HG03442 (cell line): ENCODE data around the gene CCDC170.
"Not testable (repeated sequence)": the region's sequence is repeated elsewhere in the genome, so short reads cannot be mapped to it uniquely, and the experiment has no call there.

Experiments
- ATAC-seq: cut with Tn5 transposase; IDR thresholded peaks from one replicate; pipeline ENCODE4 v1.9.1; 2021; ENCODE audit warnings: mild to moderate bottlenecking, moderate library complexity; ENCODE audit not compliant: unreplicated experiment

The CCDC170 gene, protein sequence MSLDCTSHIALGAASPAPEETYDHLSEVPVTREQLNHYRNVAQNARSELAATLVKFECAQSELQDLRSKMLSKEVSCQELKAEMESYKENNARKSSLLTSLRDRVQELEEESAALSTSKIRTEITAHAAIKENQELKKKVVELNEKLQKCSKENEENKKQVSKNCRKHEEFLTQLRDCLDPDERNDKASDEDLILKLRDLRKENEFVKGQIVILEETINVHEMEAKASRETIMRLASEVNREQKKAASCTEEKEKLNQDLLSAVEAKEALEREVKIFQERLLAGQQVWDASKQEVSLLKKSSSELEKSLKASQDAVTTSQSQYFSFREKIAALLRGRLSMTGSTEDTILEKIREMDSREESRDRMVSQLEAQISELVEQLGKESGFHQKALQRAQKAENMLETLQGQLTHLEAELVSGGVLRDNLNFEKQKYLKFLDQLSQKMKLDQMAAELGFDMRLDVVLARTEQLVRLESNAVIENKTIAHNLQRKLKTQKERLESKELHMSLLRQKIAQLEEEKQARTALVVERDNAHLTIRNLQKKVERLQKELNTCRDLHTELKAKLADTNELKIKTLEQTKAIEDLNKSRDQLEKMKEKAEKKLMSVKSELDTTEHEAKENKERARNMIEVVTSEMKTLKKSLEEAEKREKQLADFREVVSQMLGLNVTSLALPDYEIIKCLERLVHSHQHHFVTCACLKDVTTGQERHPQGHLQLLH

DNA sequence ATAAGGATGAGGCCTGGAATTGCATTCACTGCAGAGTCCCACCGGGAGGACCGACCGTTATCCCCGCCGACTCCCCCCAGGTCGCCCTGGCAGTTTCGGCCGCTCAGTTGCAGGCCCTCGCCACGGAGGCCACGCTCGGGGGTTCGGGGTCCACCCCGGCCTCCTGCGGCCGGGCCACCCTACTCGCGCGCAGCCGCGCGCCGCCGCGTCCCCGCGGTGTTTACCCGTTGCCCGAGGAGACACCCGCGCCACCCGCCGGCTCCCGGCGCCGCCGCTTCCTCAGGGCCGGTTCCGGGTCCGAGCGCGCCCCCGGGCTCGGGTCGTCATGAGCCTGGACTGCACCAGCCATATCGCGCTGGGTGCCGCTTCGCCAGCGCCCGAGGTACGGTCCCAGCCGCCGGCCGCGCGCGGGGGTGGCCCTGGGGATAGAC, at the start of gene CCDC170:
Gene CCDC170, plus strand, starts transcription at position 214 of the 431 bp plus-strand sequence. Its CDS starts 112 bp downstream, at position 326.
- no peak for ATAC-seq

DNA sequence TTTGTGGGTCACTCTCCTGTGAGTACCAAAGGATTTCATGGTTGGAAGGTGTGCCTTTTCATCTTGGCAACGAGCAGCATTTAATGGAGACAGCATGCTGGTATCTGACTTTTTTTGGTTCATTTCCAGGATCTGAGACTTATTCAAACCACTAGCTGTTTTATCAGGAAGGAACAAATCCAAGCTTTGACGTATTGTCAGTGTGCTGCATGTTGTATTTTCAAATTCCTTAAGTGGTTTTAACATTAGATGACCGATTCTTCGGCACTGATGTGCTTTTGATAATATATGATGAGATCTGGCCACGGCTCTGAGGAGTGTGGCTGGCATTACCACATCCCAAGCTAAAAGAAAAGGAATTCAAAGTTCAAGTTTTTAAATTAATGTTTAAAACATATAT, 48.3 kb upstream of the CCDC170 start:
- no peak for ATAC-seq

DNA sequence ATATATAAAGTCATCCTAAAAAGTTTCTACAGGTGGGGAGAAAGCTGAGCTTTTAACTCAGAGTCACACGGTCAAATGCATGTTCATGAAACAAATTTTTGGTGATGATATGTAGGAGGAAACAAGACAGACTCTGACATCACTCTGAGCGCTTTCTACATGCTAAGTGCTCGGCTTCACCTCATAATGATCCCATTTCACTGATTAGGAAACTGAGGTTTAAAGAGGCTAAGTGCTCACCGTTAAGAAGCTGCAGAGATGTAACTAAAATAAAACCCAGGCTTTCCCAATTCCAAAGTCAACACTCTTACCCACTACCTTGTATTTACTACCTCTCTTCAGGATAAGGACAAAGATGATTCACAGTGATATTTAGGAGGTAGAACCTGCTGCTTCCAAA, 46.6 kb upstream of the CCDC170 start:
- no peak for ATAC-seq

DNA sequence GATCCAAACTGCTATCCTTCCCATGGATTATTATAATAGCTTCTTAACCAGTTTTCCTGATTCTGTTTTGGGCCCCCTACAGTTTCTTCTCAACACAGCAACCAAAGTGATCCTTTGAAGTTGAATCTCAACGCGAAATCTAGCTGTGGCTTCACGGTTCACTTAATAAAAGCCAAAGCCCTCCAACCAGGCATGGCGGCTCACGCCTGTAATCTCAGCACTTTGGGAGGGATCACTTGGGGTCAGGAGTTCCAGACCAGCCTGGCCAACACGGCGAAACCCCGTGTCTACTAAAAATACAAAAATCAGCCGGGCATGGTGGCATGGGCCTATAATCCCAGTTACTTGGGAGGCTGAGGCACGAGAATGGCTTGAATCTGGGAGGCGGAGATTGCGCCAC, 45.2 kb upstream of the CCDC170 start:
- ATAC-seq, result no peak

DNA sequence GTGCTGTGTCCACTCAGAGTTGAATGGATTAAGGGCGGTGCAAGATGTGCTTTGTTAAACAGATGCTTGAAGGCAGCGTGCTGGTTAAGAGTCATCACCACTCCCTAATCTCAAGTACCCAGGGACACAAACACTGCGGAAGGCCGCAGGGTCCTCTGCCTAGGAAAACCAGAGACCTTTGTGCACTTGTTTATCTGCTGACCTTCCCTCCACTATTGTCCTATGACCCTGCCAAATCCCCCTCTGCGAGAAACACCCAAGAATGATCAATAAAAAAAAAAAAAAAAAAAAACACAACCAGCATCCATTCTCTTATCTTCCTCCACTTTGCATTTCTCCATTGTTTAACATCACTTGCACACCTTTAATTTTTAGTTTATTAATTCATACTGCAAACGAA, 42.9 kb upstream of the CCDC170 start:
- ATAC-seq, result not testable (repeated sequence)

DNA sequence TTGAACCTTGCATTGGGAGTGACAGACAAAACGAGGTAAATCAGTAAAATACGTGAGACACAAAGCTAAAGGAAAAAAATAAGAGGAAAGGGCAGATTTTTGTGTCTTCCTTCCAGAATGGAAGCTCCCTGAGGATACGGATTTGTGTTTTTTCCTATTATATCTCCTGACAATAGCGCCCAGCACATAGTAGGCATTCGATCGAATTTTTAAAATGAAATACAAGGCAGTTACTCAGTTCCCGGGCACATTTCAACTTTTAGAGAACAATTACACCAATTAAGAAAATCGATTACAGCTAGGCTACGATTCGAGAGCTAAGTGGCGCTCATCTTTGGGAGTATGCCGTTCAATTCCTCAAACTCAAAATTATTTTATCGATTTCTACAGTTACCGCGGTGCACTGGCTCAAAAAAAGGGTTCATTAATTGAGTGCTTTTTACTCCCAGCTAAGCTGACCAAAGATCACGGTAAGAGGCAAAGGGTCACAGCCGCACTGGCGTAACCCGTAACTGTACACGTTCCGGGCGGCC, 42.3 kb upstream of the CCDC170 start:
- ATAC-seq, result no peak

DNA sequence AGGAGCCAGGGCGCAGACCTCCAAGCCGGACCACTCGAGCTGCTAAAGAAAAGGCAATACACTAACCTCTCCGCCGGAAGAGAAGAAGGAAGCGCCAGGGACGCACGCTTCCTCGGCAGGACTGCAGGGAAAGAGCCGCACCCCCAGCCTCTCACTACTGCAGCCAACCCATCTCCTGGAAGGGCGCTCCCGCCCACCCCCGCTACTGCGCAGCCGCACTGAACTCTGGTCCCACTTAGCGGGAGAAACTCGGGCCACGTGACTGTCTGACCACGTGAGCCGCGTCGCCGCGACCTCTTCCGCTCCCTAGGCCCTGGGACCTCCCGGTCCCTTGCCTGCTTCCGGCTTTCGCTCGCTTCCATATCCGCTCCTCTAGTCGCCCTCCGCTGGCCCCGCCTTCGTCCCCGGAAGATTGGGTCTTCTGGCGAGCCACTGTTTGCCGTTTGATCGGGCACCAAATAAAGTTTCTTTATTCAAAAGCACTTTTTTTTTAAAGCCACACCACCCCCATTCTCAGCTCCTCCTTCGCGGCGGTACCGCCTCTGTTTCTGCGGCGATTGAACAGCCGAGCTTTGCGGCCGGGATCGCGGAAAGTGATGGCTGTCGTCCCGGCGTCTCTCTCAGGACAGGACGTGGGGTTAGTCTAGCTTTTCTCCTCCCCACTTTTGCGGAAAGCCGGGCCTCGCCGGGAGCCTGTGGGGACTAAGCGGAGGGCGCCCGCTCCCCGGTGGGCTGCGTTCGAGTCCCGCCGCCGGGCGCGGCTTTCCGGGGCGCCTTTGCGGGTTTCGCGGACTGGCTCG, 41.7 kb upstream of the CCDC170 start, which contains the start of gene RMND1:
Gene RMND1, minus strand, starts transcription at position 177 of the 800 bp plus-strand sequence. CDS start 6,315 bp downstream, outside the sequence.
- ATAC-seq, result peak; percentile 97

DNA sequence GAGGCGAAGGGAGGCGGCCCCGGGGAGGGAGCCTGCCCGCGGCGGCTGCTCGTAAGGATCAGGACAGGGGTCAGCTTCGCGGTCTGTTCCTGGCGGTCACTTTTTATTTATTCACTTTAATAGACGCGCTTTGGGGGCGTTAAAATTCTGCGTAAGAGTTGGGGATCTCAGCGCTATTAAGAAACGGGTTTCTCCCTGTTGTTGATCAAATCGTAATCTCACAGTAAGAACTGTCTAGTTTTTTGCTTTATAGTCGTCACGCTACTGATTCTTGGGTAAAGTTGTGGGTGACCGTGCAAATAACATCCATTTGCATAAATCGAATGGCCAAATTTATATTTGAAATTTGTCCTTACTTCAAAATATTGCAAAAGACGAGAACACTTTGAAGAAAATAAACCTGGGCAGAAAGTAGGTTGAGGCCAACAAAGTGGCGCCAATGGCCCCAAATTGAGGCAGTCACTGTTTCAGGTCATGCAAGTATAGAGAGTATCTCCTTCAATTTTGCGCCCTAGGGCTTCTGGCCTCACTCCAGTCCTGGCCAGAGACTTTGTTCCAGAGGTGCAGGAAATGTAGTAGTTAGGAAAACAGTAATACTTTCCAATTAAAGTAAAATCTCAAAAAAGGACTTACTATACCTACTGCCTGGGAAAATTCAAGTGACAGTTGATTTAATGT, 40.9 kb upstream of the CCDC170 start:
- ATAC-seq, result no peak

DNA sequence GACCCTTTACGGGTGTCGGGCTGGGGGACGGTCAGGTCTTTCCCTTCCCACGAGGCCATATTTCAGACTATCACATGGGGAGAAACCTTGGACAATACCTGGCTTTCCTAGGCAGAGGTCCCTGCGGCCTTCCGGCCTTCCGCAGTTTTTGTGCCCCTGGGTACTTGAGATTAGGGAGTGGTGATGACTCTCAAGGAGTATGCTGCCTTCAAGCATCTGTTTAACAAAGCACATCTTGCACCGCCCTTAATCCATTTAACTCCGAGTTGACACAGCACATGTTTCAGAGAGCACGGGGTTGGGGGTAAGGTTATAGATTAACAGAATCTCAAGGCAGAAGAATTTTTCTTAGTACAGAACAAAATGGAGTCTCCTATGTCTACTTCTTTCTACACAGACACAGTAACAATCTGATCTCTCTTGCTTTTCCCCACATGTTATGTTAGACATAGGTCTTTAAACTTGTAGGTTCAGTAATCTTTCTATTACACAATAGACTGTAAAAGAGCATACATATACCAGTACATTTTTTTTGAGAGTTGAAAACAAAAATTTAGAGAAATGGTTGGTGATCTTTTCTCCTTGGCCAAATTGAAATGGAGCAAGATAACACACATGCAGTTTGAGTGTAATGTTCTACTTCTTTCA, 37.9 kb upstream of the CCDC170 start:
- ATAC-seq, result not testable (repeated sequence)

DNA sequence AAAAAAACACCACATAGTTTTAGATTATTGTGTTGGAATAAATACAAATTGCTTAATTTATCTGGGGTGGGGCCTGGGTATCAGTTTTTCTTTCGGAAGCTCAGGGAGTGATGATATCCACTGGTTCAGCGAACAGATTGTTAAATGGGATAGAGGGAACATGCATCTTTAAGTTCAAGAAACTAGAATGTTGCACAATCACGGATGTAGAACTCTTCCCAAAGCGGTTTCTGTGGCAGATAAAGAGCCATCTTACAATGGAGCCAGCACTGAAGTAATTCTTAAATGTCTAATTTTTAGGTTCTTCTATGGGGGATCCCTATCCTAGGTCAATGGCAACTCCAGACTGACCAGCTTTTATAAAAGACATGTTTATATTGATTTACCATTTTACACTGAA, 32.1 kb upstream of the CCDC170 start:
- ATAC-seq, result no peak

DNA sequence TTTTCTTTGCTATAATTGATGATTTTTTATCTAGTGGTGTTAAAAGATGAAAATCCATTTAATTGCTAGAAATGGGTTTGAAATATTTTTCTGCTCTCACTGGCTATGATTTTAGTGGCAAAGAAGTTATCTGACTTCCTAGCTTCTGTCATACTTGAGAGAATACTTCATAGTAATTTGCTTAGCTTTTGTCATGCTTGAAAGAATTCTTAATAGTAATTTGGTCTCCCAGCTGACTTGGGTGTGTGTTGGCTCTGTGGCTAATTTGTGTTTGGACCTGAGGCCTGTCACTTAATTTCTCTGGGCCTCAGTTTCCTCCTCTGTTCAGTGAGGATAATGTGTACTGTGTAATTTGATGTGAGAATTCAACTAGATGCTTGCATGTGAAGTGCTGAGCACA, 29.1 kb upstream of the CCDC170 start:
- ATAC-seq, result no peak

DNA sequence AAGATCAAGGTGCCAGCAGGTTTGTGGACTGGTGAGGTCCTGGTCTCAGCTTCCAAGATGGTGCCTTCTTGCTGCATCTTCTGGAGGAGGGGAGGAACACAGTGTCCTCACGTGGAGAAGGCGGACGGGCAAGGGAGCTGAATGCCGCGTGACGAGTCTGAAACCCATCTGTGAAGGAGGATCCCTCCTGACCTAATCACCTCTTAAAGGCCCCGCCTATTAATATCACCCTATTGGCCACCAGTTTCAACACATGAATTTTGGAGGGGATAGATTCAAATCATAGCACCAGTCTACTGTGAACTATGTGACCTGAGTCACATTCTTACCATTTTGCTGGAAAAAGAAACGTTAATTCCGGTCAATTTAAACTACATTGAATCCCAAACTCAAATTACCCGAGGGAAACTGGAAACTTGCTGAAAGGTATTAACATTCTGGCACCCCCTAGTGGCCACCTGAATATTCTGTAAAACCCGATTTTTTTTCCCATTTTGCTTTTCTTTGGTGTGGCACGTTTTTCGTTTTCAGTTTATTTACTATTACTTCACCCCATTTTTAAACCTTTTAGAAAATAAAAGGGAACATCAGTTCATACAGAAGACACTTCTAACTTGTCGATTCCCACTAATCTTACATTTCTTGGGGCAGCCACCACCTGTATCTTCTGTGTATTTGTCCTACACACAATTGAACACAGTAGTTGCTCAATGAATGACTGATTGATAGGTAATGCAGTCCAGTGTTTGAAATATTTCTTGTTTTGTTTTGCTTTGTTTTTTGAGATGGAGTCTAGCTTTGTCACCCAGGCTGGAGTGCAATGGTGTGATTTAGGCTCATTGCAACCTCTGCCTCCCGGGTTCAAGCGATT, 17.9 kb upstream of the CCDC170 start:
- peak; percentile 82 for ATAC-seq

DNA sequence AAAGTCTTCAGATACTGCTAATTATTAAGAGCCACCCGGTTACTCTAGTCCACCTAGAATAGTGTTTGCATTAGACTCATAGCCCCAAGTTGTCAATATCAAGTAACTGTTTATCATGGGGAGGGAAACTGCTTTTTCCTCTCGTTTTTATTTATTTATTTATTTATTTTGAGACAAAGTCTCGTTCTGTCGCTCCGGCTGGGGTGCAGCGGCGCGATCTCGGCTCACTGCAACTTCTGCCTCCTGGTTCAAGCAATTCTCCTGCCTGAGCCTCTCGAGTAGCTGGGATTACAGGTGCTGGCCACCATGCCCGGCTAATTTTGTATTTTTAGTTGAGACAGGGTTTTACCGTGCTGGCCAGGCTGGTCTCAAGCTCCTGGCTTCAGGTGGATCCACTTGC, 16.1 kb upstream of the CCDC170 start:
- ATAC-seq, result no peak

DNA sequence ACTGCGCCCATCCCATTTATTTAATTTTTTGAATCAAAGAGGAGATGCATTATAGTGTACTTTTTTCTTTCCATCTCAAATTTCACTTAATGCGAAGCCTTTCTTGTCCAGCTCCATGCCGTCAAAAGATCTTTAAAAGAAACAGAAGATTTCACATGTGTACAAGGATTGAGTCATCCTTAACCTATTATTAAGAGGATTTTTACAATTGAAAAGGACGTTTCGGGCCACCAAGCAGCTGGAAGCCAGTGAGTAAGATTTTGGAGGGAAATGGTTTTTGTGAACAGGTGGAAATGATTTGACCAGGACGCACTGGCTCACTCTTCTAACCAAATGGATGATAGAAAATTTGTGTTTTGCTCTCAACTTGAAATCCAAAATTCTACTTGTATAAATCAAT, 15.1 kb upstream of the CCDC170 start:
- no peak for ATAC-seq

DNA sequence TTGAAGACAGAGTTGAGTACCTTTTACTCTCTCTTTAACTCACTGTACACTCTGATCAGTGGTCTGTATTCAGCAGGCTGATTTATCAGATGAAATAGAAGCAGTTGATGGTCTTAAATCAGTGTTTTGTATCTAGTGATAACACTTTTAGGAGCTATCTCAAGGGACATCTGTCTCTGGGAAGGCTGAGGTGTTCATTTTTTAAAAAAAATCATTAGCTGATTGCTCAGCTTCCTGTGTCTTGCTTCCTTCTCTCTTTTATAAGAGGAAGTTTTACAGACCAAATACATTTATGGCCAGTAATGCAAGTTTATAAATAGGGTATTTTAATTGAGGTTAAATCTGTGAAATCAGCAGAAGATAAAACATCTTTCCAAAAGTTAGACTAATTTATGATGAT, 12.0 kb upstream of the CCDC170 start:
- ATAC-seq, result no peak

DNA sequence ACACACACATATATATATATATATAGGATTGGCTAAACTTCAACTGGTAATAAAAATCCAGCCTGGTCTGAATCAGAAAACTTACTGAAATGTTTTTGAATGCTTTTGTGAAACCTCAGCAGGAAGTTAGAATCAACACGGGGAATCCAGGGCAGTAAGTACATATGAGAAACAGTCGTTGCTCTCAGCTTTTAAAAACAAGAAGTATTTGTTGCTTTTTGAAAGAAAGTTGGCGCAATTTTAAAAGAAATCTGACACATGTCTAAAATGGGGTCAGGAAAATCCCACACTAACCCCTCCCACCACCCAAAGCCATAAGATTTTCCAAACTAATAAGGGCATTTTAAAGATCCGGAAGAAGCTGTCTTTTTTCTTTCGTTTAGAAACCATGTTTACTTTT, 11.5 kb upstream of the CCDC170 start:
- no peak for ATAC-seq

DNA sequence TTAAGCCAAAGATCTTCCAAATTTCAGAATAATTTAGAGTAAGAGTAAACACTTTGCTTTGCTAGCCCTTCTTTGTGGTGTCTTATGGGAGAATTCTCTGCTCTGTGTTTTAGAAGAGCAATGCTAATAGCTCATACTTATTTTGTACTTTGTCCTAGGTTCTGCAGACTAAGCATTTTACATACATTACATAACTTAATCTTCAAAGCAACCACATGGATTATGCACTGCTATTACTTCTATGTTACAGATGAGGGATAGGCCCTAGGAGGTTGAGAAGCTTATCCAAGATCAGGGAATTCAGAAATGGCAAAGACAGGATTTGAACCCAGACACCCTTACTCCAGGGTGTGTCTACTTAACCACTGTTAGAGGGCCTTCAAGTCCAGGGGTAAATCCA, 9.8 kb upstream of the CCDC170 start:
- ATAC-seq, result no peak

DNA sequence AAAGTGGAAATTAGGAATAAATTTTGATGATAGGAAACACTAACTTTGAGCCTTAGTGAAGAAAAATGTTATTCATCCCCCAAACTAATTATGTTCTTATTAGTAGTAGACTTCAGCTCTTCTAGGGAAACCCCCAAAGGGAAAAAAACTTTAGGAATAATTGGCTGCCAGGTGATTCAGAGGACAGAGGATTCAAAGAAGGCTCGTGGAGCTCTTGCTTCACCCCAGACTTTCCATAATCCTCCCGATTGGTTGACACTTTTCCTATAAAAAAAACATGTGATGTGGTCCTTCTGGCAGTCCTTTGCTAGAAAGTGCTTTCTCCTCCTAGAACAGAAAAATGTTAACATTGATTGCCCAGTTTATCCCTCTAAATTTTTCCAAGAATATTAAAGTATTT, 5.6 kb upstream of the CCDC170 start:
- ATAC-seq, result no peak

DNA sequence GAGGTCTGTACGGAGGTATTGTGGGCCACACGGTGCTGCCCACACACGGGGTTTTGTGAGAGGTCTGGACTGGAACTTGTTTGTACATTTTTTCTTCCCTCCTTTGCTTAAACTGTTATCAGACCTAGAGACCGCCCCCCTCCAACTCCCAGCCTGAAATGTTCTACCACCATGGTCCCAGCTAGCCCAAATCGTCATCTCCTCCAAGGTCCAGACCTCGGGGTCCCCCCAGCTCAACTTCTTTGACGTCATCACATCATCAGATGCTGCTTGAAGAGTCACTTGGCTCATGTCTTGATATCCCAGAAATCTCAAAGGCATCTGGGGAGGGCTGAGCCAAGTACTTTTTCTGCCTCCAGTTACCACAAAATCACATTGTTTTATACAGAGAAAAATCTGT, 2.8 kb upstream of the CCDC170 start:
- no peak for ATAC-seq
